Stimulated activated CD4-positive, alpha-beta T cell treated with anti-CD3 and anti-CD28 coated beads, Interleukin-15, amount 100 ng/mL, for 48 hours (primary cell): Measurements from ENCODE around the gene CEP83.
"Not testable (repeated sequence)": the region's sequence is repeated elsewhere in the genome, so short reads cannot be mapped to it uniquely, and the experiment has no call there.

Experiments
- DNase-seq, 2 donors: peaks; one replicate each; pipeline ENCODE4 v3.0.0-alpha.2; 2020; ENCODE audit warnings: low read depth in 2 of 2

Gene CEP83

GRCh38 chr12:94379479-94380113 is 80.1 kb downstream of the CEP83 start:
- no peak for DNase-seq

GRCh38 chr12:94377599-94377998 is 82.1 kb downstream of the CEP83 start:
- DNase-seq, result no peak

GRCh38 chr12:94374124-94374523 is 85.5 kb downstream of the CEP83 start:
- no peak for DNase-seq

GRCh38 chr12:94372461-94372860 is 87.2 kb downstream of the CEP83 start:
- no peak for DNase-seq

GRCh38 chr12:94362653-94363052 is 97.0 kb downstream of the CEP83 start:
- DNase-seq, result no peak

GRCh38 chr12:94359761-94360160 is 99.9 kb downstream of the CEP83 start:
- no peak for DNase-seq

GRCh38 chr12:94353130-94353529 is 106.5 kb downstream of the CEP83 start:
- no peak for DNase-seq

GRCh38 chr12:94340573-94340972 is 119.1 kb downstream of the CEP83 start:
- DNase-seq, result no peak

- DNase-seq, result no peak
Observed at GRCh38 chr12:94338006-94338794, 121.5 kb downstream of the CEP83 start.

GRCh38 chr12:94336211-94336925 is 123.3 kb downstream of the CEP83 start:
- DNase-seq, result no peak

- DNase-seq, result no peak
Observed at GRCh38 chr12:94333396-94333795, 126.3 kb downstream of the CEP83 start.

- DNase-seq, result no peak
Observed at GRCh38 chr12:94329366-94329765, 130.3 kb downstream of the CEP83 start.

- no peak for DNase-seq
Observed at GRCh38 chr12:94327809-94328208, 131.9 kb downstream of the CEP83 start.

GRCh38 chr12:94326727-94327126 is 132.9 kb downstream of the CEP83 start:
- no peak for DNase-seq

GRCh38 chr12:94326234-94326633 is 133.4 kb downstream of the CEP83 start:
- DNase-seq, result no peak

GRCh38 chr12:94322346-94322745 is 137.3 kb downstream of the CEP83 start:
- DNase-seq, result no peak

GRCh38 chr12:94320109-94320508 is 139.6 kb downstream of the CEP83 start:
- no peak for DNase-seq

- DNase-seq, result no peak
Observed at GRCh38 chr12:94318181-94318580, 141.5 kb downstream of the CEP83 start.

GRCh38 chr12:94316600-94316999 is 143.1 kb downstream of the CEP83 start:
- not testable (repeated sequence) for DNase-seq

GRCh38 chr12:94312378-94312777 is 147.3 kb downstream of the CEP83 start:
- no peak for DNase-seq

- no peak for DNase-seq
Observed at GRCh38 chr12:94309373-94309772, 150.3 kb downstream of the CEP83 start.

- no peak for DNase-seq
Observed at GRCh38 chr12:94308612-94309011, 151.1 kb downstream of the CEP83 start.
